HG03095 (cell line): ENCODE results near the gene ANKRD40CL.

Experiments
- ATAC-seq: cut with Tn5 transposase; IDR thresholded peaks from one replicate; pipeline ENCODE4 v1.9.1; 2021; ENCODE audit warnings: moderate library complexity; ENCODE audit not compliant: unreplicated experiment

The ANKRD40CL gene

GRCh38 chr17:50719144-50719923 lies 48.0 kb downstream of the ANKRD40CL start, which contains the start of gene LUC7L3:
Gene LUC7L3 (plus strand): TSS chr17:50719603. CDS start chr17:50719733, 130 bp downstream.
- ATAC-seq: peak; percentile 89

- ATAC-seq: no peak
Observed at GRCh38 chr17:50715471-50715870, 51.8 kb downstream of the ANKRD40CL start.

- no peak for ATAC-seq
Observed at GRCh38 chr17:50712641-50713040, 54.7 kb downstream of the ANKRD40CL start.
